Vagina (tissue), 2 donors: ENCODE measurements around the gene TCF20.

Experiments used
- POLR2A ChIP-seq, 2 donors: fragments of 450-650 bp; IDR thresholded peaks; one replicate each; pipeline ENCODE4 v1.6.1; 2017; ENCODE audit warnings: antibody characterized with exemption in 2 of 2, mild to moderate bottlenecking in 2 of 2, moderate library complexity in 2 of 2
- POLR2AphosphoS5 ChIP-seq, 2 donors: sonication (generic); formaldehyde crosslinking; IDR thresholded peaks; one replicate each; pipeline ENCODE4 v1.9.0; 2017; ENCODE audit warnings: antibody characterized with exemption in 2 of 2, mild to moderate bottlenecking in 2 of 2, low read depth in 1 of 2; ENCODE audit not compliant: insufficient read depth in 1 of 2
- TF ChIP-seq, protein P1 (sequence below), 3 experiments: fragments of 450-650 bp in 2 of 3; fragments of 200-600 bp in 1 of 3; sonication (generic) in 1 of 3; IDR thresholded peaks; one replicate each; pipeline ENCODE4 v1.5.1; 2017 to 2019; ENCODE audit warnings: antibody characterized with exemption in 3 of 3, mild to moderate bottlenecking in 2 of 3, moderate library complexity in 2 of 3

DNA sequence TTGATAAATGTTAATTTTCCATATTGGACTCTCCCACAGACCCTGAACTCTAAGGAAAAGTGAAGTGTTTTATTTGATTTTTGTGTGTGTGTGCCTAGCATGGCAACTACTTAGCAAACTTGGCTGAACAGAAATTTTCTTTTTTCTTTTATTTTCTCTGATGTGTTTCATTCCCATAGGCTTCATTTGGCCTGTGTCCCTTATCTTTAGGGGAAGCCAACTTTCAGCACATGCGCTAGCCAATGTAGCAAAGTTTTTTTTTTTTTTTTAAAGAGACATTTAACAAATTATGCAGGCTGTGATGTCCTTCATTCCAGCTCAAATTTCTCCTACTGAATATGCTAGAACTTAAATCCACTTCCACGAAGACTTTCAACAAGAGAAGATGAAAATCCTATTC, 14.2 kb downstream of the TCF20 start:
- TF ChIP-seq, protein P1, sequence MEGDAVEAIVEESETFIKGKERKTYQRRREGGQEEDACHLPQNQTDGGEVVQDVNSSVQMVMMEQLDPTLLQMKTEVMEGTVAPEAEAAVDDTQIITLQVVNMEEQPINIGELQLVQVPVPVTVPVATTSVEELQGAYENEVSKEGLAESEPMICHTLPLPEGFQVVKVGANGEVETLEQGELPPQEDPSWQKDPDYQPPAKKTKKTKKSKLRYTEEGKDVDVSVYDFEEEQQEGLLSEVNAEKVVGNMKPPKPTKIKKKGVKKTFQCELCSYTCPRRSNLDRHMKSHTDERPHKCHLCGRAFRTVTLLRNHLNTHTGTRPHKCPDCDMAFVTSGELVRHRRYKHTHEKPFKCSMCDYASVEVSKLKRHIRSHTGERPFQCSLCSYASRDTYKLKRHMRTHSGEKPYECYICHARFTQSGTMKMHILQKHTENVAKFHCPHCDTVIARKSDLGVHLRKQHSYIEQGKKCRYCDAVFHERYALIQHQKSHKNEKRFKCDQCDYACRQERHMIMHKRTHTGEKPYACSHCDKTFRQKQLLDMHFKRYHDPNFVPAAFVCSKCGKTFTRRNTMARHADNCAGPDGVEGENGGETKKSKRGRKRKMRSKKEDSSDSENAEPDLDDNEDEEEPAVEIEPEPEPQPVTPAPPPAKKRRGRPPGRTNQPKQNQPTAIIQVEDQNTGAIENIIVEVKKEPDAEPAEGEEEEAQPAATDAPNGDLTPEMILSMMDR (IDR thresholded peaks at IDR 0.05) = no peak
- no peak for TF ChIP-seq POLR2A (IDR thresholded peaks at IDR 0.05)
- TF ChIP-seq POLR2AphosphoS5 (IDR thresholded peaks at IDR 0.05; ENCODE audit: insufficient read depth in 1 of 2, low read depth in 1 of 2) = no peak
